Fibroblast of lung (primary cell): ENCODE measurements around the gene HIPK1. TPM values are rescaled to one million over a fixed set of nuclear protein-coding genes. Genes with fewer than 3 reads are reported as not detected.

Experiments
- DNase-seq, 2 donors: peaks; one replicate each; pipeline versions ENCODE4 v3.0.0 to v3.0.0-alpha.2; 2010; ENCODE audit warnings: low read depth in 2 of 2
- H2AFZ ChIP-seq: 2 replicates; pipeline ENCODE4 v1.5.1; 2012; ENCODE audit warnings: low read length, control low read depth, inconsistent platforms
- H3K27ac ChIP-seq: 2 replicates; pipeline ENCODE4 v1.5.1; 2011; ENCODE audit warnings: low read length, control low read depth; ENCODE audit not compliant: insufficient read depth
- H3K27me3 ChIP-seq: 2 replicates; pipeline ENCODE4 v1.5.1; 2011; ENCODE audit warnings: mild to moderate bottlenecking, low read length; ENCODE audit not compliant: control insufficient read depth, insufficient read depth
- H3K36me3 ChIP-seq: 2 replicates; pipeline ENCODE4 v1.5.1; 2011; ENCODE audit warnings: low read length; ENCODE audit not compliant: control insufficient read depth, insufficient read depth
- H3K4me1 ChIP-seq: 2 replicates; pipeline ENCODE4 v1.5.1; 2011; ENCODE audit warnings: low read length; ENCODE audit not compliant: control insufficient read depth, insufficient read depth; ENCODE audit errors: extremely low read depth
- H3K4me2 ChIP-seq: 2 replicates; pipeline ENCODE4 v1.5.1; 2011; ENCODE audit warnings: low read length, control low read depth; ENCODE audit not compliant: insufficient read depth; ENCODE audit errors: extremely low read depth
- H3K4me3 ChIP-seq, 4 experiments: fragments of 200-600 bp in 1 of 4; sonication (generic) in 1 of 4; replicated peaks in 1 of 4; 2 replicates each; pipeline ENCODE4 v1.5.1; 2011 to 2016; ENCODE audit warnings: low read length in 4 of 4, low read depth in 3 of 4, mild to moderate bottlenecking in 3 of 4, control low read depth in 2 of 4, inconsistent platforms in 1 of 4, mixed read lengths in 1 of 4; ENCODE audit not compliant: insufficient read depth in 1 of 4; ENCODE audit errors: control extremely low read depth in 1 of 4
- H3K79me2 ChIP-seq: 2 replicates; pipeline ENCODE4 v1.5.1; 2012; ENCODE audit warnings: mild to moderate bottlenecking, low read length, inconsistent platforms; ENCODE audit not compliant: control insufficient read depth, insufficient read depth
- H3K9ac ChIP-seq: 2 replicates; pipeline ENCODE4 v1.5.1; 2011; ENCODE audit warnings: mild to moderate bottlenecking, low read length, control low read depth; ENCODE audit not compliant: insufficient read depth
- H3K9me3 ChIP-seq: 2 replicates; pipeline ENCODE4 v1.5.1; 2012; ENCODE audit warnings: low read depth, low read length; ENCODE audit not compliant: control insufficient read depth, insufficient read depth
- H4K20me1 ChIP-seq: 2 replicates; pipeline ENCODE4 v1.5.1; 2011; ENCODE audit warnings: low read length; ENCODE audit not compliant: control insufficient read depth, insufficient read depth; ENCODE audit errors: extremely low read depth
- CTCF ChIP-seq, 2 donors: IDR thresholded peaks in 1 of 2; conservative IDR thresholded peaks in 1 of 2; 1 replicate in 1 of 2; 2 replicates in 1 of 2; pipeline ENCODE4 v1.5.1; 2011 to 2012; ENCODE audit warnings: low read length in 2 of 2, control low read depth in 1 of 2, inconsistent platforms in 1 of 2, low read depth in 1 of 2, mild to moderate bottlenecking in 1 of 2
- EZH2 ChIP-seq: IDR thresholded peaks from 2 replicates; pipeline ENCODE4 v1.5.1; 2012; ENCODE audit warnings: low read length, control low read depth, mild to moderate bottlenecking; ENCODE audit errors: missing control alignments
- polyA plus RNA-seq, 2 donors: library from polyadenylated mRNA; depleted of rRNA in 1 of 2; stranded (reverse) in 1 of 2; unstranded in 1 of 2; fragments of >200 nt; gene quantifications; 2 replicates each; pipeline ENCODE4 v1.2.1, GENCODE V29; 2011 to 2012; ENCODE audit warnings: missing spikeins in 1 of 2
- total RNA-seq: library from RNA; depleted of rRNA; stranded (reverse); fragments of >200 nt; gene quantifications from 2 replicates; pipeline ENCODE4 v1.2.1, GENCODE V29; 2014

HIPK1 gene
- total and polyA plus RNA-seq, 2 donors (not counting 1 experiment from before 2014, with no cell fraction given), result 19.8 to 28.5 TPM

DNA sequence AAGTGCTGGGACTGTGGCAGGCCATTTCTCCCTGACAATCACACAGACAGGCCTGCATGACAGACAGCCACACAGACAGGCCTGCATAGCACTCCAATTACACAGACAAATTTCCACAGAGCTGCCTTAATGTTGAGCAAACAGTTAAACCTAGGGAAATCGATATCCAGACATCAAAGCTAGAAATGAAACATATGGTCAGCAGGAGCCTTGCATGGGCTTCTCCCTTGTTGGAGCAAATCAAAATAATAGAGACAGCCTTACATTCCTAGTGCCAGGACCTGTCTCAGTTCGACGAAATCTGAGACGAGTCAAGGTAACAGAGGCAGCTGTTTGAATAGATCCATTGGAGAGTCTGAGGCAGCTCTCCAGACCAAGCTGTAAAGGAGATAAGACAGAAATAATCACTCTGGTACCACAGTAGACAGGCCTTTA, 92.6 kb downstream of the HIPK1 start:
- H3K9me3 ChIP-seq, result no peaks in the 10 kb centered on the region
- H2AFZ ChIP-seq, result no peak overlapping the region
- DNase-seq, result no peak
- no peak overlapping the region for H3K9ac ChIP-seq
- no peak overlapping the region for H3K4me2 ChIP-seq
- no peak overlapping the region for H3K4me3 ChIP-seq
- no peak overlapping the region for H3K27ac ChIP-seq
- H3K27me3 ChIP-seq, result no peaks in the 10 kb centered on the region
- H3K36me3 ChIP-seq, result no peaks in the 10 kb centered on the region
- no peaks in the 10 kb centered on the region for H3K79me2 ChIP-seq
- TF ChIP-seq EZH2 (no peak), CTCF (conservative IDR thresholded peaks at IDR 0.05 in 1 of 2, IDR thresholded peaks at IDR 0.05 in 1 of 2; ENCODE audit: low read depth in 1 of 2, low read length in 2 of 2) (no peak)
- H4K20me1 ChIP-seq, result no peaks in the 10 kb centered on the region
- H3K4me1 ChIP-seq, result no peaks in the 10 kb centered on the region

DNA sequence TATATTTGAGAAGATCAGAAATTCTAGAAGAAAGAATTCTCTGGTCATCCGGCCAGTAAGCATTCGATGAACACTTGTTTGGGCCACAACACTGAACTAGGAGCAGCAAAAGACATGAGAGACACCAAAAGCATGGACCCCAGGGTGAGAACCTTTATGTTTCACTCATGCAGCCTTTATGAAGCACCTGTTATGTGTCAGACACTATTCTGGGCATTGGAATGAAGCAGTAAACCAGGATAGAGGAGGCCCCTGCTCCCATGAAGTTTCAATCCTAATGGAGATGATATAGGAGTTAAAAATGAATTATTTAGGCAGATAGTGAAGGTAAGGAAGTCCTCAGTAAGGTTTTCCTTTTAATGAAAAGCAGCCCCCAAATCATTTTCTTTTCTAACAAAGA, 93.8 kb downstream of the HIPK1 start:
- no peak for TF ChIP-seq EZH2
- no peak for TF ChIP-seq CTCF (conservative IDR thresholded peaks at IDR 0.05 in 1 of 2, IDR thresholded peaks at IDR 0.05 in 1 of 2; ENCODE audit: low read depth in 1 of 2, low read length in 2 of 2)
- Histone ChIP-seq H3K9ac (no peak overlapping the region), H3K9me3 (no peaks in the 10 kb centered on the region), H3K27me3 (no peaks in the 10 kb centered on the region), H3K36me3 (no peaks in the 10 kb centered on the region), H3K4me2 (no peak overlapping the region), H3K27ac (no peak overlapping the region), H2AFZ (no peak overlapping the region), H3K4me3 (no peak overlapping the region), H3K4me1 (no peaks in the 10 kb centered on the region), H4K20me1 (no peaks in the 10 kb centered on the region), H3K79me2 (no peaks in the 10 kb centered on the region)
- no peak for DNase-seq

GRCh38 chr1:114023377-114023776, 94.3 kb downstream of the HIPK1 start:
- Histone ChIP-seq H3K36me3 (no peaks in the 10 kb centered on the region), H3K4me2 (no peak overlapping the region), H3K4me3 (no peak overlapping the region), H2AFZ (no peak overlapping the region), H3K9ac (no peak overlapping the region), H3K9me3 (no peaks in the 10 kb centered on the region), H3K4me1 (no peaks in the 10 kb centered on the region), H3K27ac (no peak overlapping the region), H4K20me1 (no peaks in the 10 kb centered on the region), H3K79me2 (no peaks in the 10 kb centered on the region), H3K27me3 (no peaks in the 10 kb centered on the region)
- DNase-seq, result no peak
- TF ChIP-seq EZH2, result no peak
- no peak for TF ChIP-seq CTCF (conservative IDR thresholded peaks at IDR 0.05 in 1 of 2, IDR thresholded peaks at IDR 0.05 in 1 of 2; ENCODE audit: low read depth in 1 of 2, low read length in 2 of 2)
